ENCODE measurements around the gene MMP12.

The MMP12 gene

GRCh38 chr11:102833731-102834130 lies 41.1 kb downstream of the MMP12 start:
- ATAC-seq (ENCODE audit: insufficient read depth, low read depth) (no peak), DNase-seq (no peak)
- no peaks in the 10 kb centered on the region for H3K79me2 ChIP-seq (ENCODE audit: insufficient read depth, low read length)
- no peak overlapping the region for H3K4me2 ChIP-seq (ENCODE audit: insufficient read depth, low read length)
- H4K20me1 ChIP-seq (ENCODE audit: insufficient read depth, low read length): no peaks in the 10 kb centered on the region
- no peak overlapping the region for H3K4me3 ChIP-seq (ENCODE audit: low read depth in 1 of 2, low read length in 2 of 2)
- H3K27me3 ChIP-seq (ENCODE audit: insufficient read depth, low read length, poor library complexity): no peaks in the 10 kb centered on the region
- no peak overlapping the region for H3K9ac ChIP-seq (ENCODE audit: low read depth, low read length)
- TF ChIP-seq EZH2 (IDR thresholded peaks at IDR 0.05; ENCODE audit: borderline replicate concordance, low read depth, low read length, severe bottlenecking) (no peak), CTCF (IDR thresholded peaks at IDR 0.05; ENCODE audit: borderline replicate concordance, extremely low read depth, low read length, poor library complexity, severe bottlenecking) (no peak)
- H3K27ac ChIP-seq (ENCODE audit: low read length): no peak overlapping the region
- no peaks in the 10 kb centered on the region for H3K36me3 ChIP-seq (ENCODE audit: insufficient read depth, low read length)
- H3K9me3 ChIP-seq (ENCODE audit: insufficient read depth, low read length, severe bottlenecking): no peaks in the 10 kb centered on the region
- H3K4me1 ChIP-seq (ENCODE audit: insufficient read depth, low read length): no peaks in the 10 kb centered on the region
- H2AFZ ChIP-seq (ENCODE audit: low read depth, low read length): no peak overlapping the region

GRCh38 chr11:102832612-102833011 lies 42.2 kb downstream of the MMP12 start:
- no peaks in the 10 kb centered on the region for H3K4me1 ChIP-seq (ENCODE audit: insufficient read depth, low read length)
- no peak for TF ChIP-seq CTCF (IDR thresholded peaks at IDR 0.05; ENCODE audit: borderline replicate concordance, extremely low read depth, low read length, poor library complexity, severe bottlenecking)
- TF ChIP-seq EZH2 (IDR thresholded peaks at IDR 0.05; ENCODE audit: borderline replicate concordance, low read depth, low read length, severe bottlenecking): no peak
- H3K27ac ChIP-seq (ENCODE audit: low read length): no peak overlapping the region
- no peak for ATAC-seq (ENCODE audit: insufficient read depth, low read depth)
- no peaks in the 10 kb centered on the region for H4K20me1 ChIP-seq (ENCODE audit: insufficient read depth, low read length)
- no peaks in the 10 kb centered on the region for H3K9me3 ChIP-seq (ENCODE audit: insufficient read depth, low read length, severe bottlenecking)
- H3K9ac ChIP-seq (ENCODE audit: low read depth, low read length): no peak overlapping the region
- no peaks in the 10 kb centered on the region for H3K27me3 ChIP-seq (ENCODE audit: insufficient read depth, low read length, poor library complexity)
- no peaks in the 10 kb centered on the region for H3K36me3 ChIP-seq (ENCODE audit: insufficient read depth, low read length)
- H3K4me3 ChIP-seq (ENCODE audit: low read depth in 1 of 2, low read length in 2 of 2): no peak overlapping the region
- H3K79me2 ChIP-seq (ENCODE audit: insufficient read depth, low read length): no peaks in the 10 kb centered on the region
- DNase-seq: no peak
- H3K4me2 ChIP-seq (ENCODE audit: insufficient read depth, low read length): no peak overlapping the region
- no peak overlapping the region for H2AFZ ChIP-seq (ENCODE audit: low read depth, low read length)

DNA sequence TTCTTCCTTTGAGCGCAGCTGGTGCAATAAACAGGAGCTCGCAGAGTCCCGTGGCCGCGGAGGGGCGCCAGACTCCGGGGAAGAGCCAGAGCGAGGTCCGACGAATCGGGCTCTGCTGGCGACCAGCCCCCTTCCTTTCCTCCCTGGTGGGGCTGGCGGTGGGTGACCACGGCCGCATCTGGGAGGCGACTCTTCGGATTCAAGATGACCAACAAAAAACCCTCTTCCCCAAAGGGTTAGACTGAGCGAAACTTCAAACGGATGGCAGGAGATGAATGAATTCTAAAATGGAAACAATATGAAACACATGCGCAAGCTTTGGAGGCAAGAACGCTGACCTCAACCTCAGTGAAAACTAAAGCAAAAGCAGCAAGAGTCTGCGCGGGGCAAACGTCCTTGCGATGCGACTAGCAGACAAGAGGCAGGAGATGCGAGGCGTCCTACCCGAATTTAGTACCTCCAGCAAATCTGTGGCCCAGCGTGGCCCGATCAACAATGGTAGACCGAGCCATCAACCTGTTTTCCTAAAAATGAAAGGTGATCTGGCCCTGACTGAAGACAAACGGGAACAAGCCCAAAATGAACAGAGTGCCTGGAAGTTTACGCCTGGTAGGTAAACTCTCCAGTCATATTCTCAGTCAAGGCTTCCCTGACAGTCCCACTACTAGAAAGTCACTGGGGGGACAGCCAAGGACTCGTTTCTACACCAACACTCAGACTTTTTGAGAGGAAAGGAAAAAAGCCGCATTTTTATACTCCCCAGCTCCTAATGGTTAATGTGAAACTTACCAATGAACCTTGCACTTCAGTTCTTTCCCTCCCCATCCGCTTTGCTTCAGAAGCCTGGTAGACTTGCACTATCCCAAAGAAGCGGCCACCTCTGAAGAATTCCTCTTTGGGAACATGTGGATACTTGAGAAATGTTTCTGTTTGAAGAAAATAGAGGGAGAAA lies 43.0 kb downstream of the MMP12 start:
- no peaks in the 10 kb centered on the region for H3K79me2 ChIP-seq (ENCODE audit: insufficient read depth, low read length)
- H2AFZ ChIP-seq (ENCODE audit: low read depth, low read length): no peak overlapping the region
- no peaks in the 10 kb centered on the region for H3K36me3 ChIP-seq (ENCODE audit: insufficient read depth, low read length)
- no peaks in the 10 kb centered on the region for H4K20me1 ChIP-seq (ENCODE audit: insufficient read depth, low read length)
- no peak overlapping the region for H3K27ac ChIP-seq (ENCODE audit: low read length)
- H3K4me1 ChIP-seq (ENCODE audit: insufficient read depth, low read length): no peaks in the 10 kb centered on the region
- H3K9ac ChIP-seq (ENCODE audit: low read depth, low read length): no peak overlapping the region
- no peak for DNase-seq
- TF ChIP-seq CTCF (IDR thresholded peaks at IDR 0.05; ENCODE audit: borderline replicate concordance, extremely low read depth, low read length, poor library complexity, severe bottlenecking) (no peak), EZH2 (IDR thresholded peaks at IDR 0.05; ENCODE audit: borderline replicate concordance, low read depth, low read length, severe bottlenecking) (no peak)
- no peaks in the 10 kb centered on the region for H3K9me3 ChIP-seq (ENCODE audit: insufficient read depth, low read length, severe bottlenecking)
- ATAC-seq (ENCODE audit: insufficient read depth, low read depth): no peak
- H3K27me3 ChIP-seq (ENCODE audit: insufficient read depth, low read length, poor library complexity): no peaks in the 10 kb centered on the region
- no peak overlapping the region for H3K4me3 ChIP-seq (ENCODE audit: low read depth in 1 of 2, low read length in 2 of 2)
- H3K4me2 ChIP-seq (ENCODE audit: insufficient read depth, low read length): no peak overlapping the region
